ENCODE measurements around the gene NACC1.

Gene NACC1

GRCh38 chr19:13089139-13089856 is 28.8 kb upstream of the NACC1 start:
- no peak for DNase-seq

GRCh38 chr19:13089857-13090507 is 28.1 kb upstream of the NACC1 start:
- no peak for DNase-seq

- no peak for DNase-seq
Measured at GRCh38 chr19:13090511-13091231, 27.4 kb upstream of the NACC1 start.

- DNase-seq = no peak
Measured at GRCh38 chr19:13091400-13092157, 26.5 kb upstream of the NACC1 start.

- DNase-seq = no peak
Measured at GRCh38 chr19:13092158-13092543, 25.9 kb upstream of the NACC1 start.

- DNase-seq = no peak
Measured at GRCh38 chr19:13092606-13093235, 25.3 kb upstream of the NACC1 start.

- DNase-seq = peak; percentile 52
Measured at GRCh38 chr19:13093407-13094105, 24.5 kb upstream of the NACC1 start.

GRCh38 chr19:13094106-13094504 is 24.0 kb upstream of the NACC1 start:
- DNase-seq = no peak

- DNase-seq = no peak
Measured at GRCh38 chr19:13094771-13095392, 23.2 kb upstream of the NACC1 start.

GRCh38 chr19:13095393-13095784 is 22.7 kb upstream of the NACC1 start:
- DNase-seq = no peak

GRCh38 chr19:13095934-13096927 is 21.8 kb upstream of the NACC1 start:
- DNase-seq = no peak

- DNase-seq = no peak
Measured at GRCh38 chr19:13097033-13097462, 21.0 kb upstream of the NACC1 start.

- DNase-seq = no peak
Measured at GRCh38 chr19:13097463-13098258, 20.4 kb upstream of the NACC1 start.

- DNase-seq = no peak
Measured at GRCh38 chr19:13098277-13099072, 19.6 kb upstream of the NACC1 start.

GRCh38 chr19:13099073-13099999 is 18.7 kb upstream of the NACC1 start:
- DNase-seq = no peak

GRCh38 chr19:13100031-13100588 is 18.0 kb upstream of the NACC1 start:
- no peak for DNase-seq

Measured in NCI-H345 (cell line).